Measurements from ENCODE around the gene MOV10L1.

- TF ChIP-seq POLR2AphosphoS5 (IDR thresholded peaks at IDR 0.05) = no peak
- TF ChIP-seq CTCF (IDR thresholded peaks at IDR 0.05) = no peak
Observed at GRCh38 chr22:50102946-50103345, 13.1 kb downstream of the MOV10L1 start.

Measured in esophagus muscularis mucosa (tissue), 3 donors.